ENCODE data around the gene ZBTB39.
A peak's percentile ranks its signal among the peaks of the same experiment; 100 is the strongest.

Gene ZBTB39

GRCh38 chr12:57009949-57010626 lies 3.7 kb upstream of the ZBTB39 start:
- no peak for TF ChIP-seq CTCF (conservative IDR thresholded peaks at IDR 0.05; ENCODE audit: low read length)

GRCh38 chr12:57008178-57008577 lies 1.8 kb upstream of the ZBTB39 start:
- DNase-seq (ENCODE audit: low read depth): peak; percentile 74

More at GRCh38 chr12:57009949-57010626, 3.7 kb upstream of the ZBTB39 start:
- H3K4me3 ChIP-seq (ENCODE audit: low read length): no peak overlapping the region
- no peak for DNase-seq (ENCODE audit: low read depth)

GRCh38 chr12:57006809-57007475 lies 596 bp upstream of the ZBTB39 start:
- H3K4me3 ChIP-seq (ENCODE audit: low read length): peak overlapping the region; percentile 52
- no peak for TF ChIP-seq CTCF (conservative IDR thresholded peaks at IDR 0.05; ENCODE audit: low read length)
- no peak for DNase-seq (ENCODE audit: low read depth)

More at GRCh38 chr12:57008178-57008577, 1.8 kb upstream of the ZBTB39 start:
- H3K4me3 ChIP-seq (ENCODE audit: low read length): no peak overlapping the region
- TF ChIP-seq CTCF (conservative IDR thresholded peaks at IDR 0.05; ENCODE audit: low read length): peak; percentile 80

GRCh38 chr12:57004651-57005050 lies 1.7 kb downstream of the ZBTB39 start:
- H3K4me3 ChIP-seq (ENCODE audit: low read length): no peak overlapping the region
- TF ChIP-seq CTCF (conservative IDR thresholded peaks at IDR 0.05; ENCODE audit: low read length): no peak
- no peak for DNase-seq (ENCODE audit: low read depth)

GRCh38 chr12:57003395-57003794 lies 3.0 kb downstream of the ZBTB39 start:
- no peak for DNase-seq (ENCODE audit: low read depth)
- TF ChIP-seq CTCF (conservative IDR thresholded peaks at IDR 0.05; ENCODE audit: low read length): no peak
- H3K4me3 ChIP-seq (ENCODE audit: low read length): no peak overlapping the region

- DNase-seq (ENCODE audit: low read depth): peak; percentile 46
- H3K4me3 ChIP-seq (ENCODE audit: low read length): no peak overlapping the region
These were observed 4.9 kb downstream of the ZBTB39 start for GRCh38 chr12:57001448-57001906.

More at GRCh38 chr12:57001448-57001906, 4.9 kb downstream of the ZBTB39 start:
- TF ChIP-seq CTCF (conservative IDR thresholded peaks at IDR 0.05; ENCODE audit: low read length): peak; percentile 73

Measured in AG10803 (cell line).